GM12891 (cell line): ENCODE data around the gene MAPK1IP1L.

Experiments
- PAX5 ChIP-seq: IDR thresholded peaks from 2 replicates; pipeline ENCODE4 v1.6.1; 2011; ENCODE audit warnings: low read length, moderate library complexity, mild to moderate bottlenecking; ENCODE audit not compliant: insufficient read depth, severe bottlenecking
- POLR2A ChIP-seq: IDR thresholded peaks from 2 replicates; pipeline ENCODE4 v1.6.1; 2011; ENCODE audit warnings: low read depth, low read length, control low read depth
- TAF1 ChIP-seq: IDR thresholded peaks from 2 replicates; pipeline ENCODE4 v1.6.1; 2011; ENCODE audit warnings: low read depth, low read length, control low read depth

- TF ChIP-seq POLR2A (no peak), PAX5 (no peak), TAF1 (no peak)
Measured at GRCh38 chr14:55053500-55053899, 2.1 kb downstream of the MAPK1IP1L start.
